ENCODE results near the gene IMPACT. TPM values are rescaled to one million over a fixed set of nuclear protein-coding genes. Genes with fewer than 3 reads are reported as not detected.

The IMPACT gene, protein sequence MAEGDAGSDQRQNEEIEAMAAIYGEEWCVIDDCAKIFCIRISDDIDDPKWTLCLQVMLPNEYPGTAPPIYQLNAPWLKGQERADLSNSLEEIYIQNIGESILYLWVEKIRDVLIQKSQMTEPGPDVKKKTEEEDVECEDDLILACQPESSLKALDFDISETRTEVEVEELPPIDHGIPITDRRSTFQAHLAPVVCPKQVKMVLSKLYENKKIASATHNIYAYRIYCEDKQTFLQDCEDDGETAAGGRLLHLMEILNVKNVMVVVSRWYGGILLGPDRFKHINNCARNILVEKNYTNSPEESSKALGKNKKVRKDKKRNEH
- total RNA-seq: 33.7 and 41.2 TPM in 2 replicates

DNA sequence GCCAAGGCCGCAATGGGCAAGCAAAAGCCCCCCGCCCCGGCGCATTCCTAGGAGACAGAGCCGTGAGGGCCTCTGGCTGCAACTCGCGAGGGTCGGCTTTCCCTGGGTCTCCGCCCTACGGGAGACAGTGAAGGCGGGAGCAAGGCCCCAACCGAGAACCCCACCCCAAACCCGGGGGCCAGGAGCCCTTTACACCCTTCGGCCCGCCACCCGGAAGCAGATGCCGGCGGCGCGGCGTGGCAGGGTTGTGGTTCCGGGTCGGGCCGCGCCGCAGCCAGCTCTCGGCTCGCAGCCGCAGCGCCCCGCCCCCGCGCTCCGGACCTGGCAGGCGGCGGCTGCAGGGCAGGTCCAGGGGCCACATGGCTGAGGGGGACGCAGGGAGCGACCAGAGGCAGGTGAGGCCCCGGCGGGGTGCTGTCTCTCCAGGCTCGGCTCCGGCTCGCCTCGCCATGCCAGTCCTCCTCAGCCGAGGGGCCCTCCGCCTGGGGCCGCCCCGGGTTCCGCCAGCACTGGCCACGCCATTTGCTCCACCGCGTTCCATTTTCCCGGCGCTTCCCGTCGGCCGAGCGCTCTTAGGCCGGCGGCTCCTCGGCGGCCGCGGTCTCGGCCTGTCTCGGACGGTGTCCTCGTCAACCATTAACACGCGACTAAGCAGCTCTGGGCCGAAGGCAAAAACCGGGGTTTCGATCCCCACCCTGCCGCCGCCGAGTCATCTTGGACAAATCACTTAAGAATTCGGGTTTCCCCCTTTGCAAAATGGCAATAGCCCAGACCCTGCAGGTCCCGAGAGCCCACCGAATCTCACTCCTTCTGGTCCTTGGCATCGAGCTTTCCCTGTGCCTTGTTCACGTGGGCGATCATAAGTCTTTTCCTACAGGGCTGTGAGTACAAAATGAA, at the start of gene IMPACT:
Gene IMPACT (plus strand): TSS at position 273 of the 897 bp plus-strand sequence. CDS start 87 bp downstream, at position 360.

DNA sequence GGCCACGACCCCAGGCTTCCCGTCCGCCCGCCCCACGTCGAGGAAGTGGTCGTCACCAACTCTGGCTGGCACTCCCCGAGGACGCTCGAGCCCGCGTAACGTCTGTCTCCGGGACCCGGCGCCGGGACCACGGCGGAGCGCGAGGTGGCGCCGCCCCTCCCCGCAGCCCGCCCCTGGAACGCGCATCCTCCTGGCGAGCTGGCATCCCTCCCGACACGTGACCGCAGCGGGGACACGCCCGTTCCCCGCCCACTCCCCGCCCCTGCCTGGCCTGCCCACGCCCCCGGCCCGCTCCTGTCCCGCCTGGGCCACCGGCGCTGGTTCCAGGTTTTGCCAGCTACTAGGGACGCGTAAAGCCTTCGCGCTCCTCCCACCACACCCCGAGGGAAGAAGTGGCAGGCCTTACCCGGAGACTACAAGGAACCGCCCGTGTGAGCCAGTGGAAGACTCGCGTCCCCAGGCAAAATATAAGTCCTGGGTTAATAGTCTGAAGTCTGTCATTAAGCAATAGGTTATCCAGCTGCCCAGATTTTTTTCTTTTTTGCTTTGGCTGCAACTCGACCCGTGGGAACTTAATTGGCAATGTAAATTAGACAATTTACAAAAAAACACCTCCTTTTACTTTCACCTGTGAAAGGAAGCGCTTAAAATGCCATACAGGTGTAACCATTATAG, 28.6 kb upstream of the IMPACT start, which contains the start of gene OSBPL1A:
Gene OSBPL1A (minus strand): TSS at position 131 of the 675 bp plus-strand sequence. CDS start 20,291 bp downstream, outside the sequence.

DNA sequence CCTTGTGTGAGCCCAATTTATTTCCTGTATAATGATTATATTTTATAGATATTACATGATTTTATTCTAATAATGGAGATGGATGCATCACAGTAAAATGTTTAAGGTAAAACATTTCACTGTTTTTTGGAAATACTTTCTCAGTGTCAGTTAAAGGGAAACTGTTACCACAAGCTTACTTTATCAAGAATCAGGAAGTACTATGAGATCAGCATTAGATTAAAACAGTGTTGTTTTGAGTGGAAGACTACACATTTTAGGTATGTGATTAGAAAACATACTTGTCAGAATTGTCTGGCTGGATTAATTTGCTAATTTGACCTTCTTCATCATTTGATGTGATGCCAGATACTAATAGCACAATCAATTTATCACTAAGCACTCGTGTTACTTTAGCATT, 33.9 kb downstream of the IMPACT start, which contains the start of gene HRH4:
Gene HRH4 (plus strand): TSS at position 250 of the 400 bp plus-strand sequence. CDS start 92 bp downstream, at position 342.

Small RNAs within 50 kb of the gene (small RNA-seq; reads per million reads assigned to genes)
- not detected for gene RF00019

Other genes with a start within 250 kb of the IMPACT start
- 33.9 and 44.4 TPM in 2 replicates for gene OSBPL1A, start 28.8 kb upstream of the IMPACT start, total RNA-seq
- gene HRH4, start 34.0 kb downstream of the IMPACT start, total RNA-seq: not detected in 2 replicates

All from placental epithelial cell (primary cell).